Omental fat pad (tissue), 4 donors: ENCODE measurements around the gene SYNDIG1. TPM values are rescaled to one million over a fixed set of nuclear protein-coding genes. Genes with fewer than 3 reads are reported as not detected.

Source experiments
- ATAC-seq: fragments of 150-250 bp; one replicate; pipeline ENCODE4 v1.9.1; 2016; ENCODE audit warnings: mild to moderate bottlenecking, moderate library complexity; ENCODE audit not compliant: low FRiP score
- DNase-seq: peaks from one replicate; pipeline ENCODE4 v3.0.0-alpha.2; 2019; ENCODE audit warnings: low spot score
- CTCF ChIP-seq, 3 donors: fragments of 450-650 bp; IDR thresholded peaks; one replicate each; pipeline ENCODE4 v1.5.1; 2016 to 2017; ENCODE audit warnings: antibody characterized with exemption in 3 of 3, mild to moderate bottlenecking in 3 of 3, moderate library complexity in 2 of 3
- total RNA-seq, 4 donors: library from RNA; depleted of rRNA; stranded (reverse); fragments of >200 nt; gene quantifications; one replicate each; pipeline ENCODE4 v1.1.0, GENCODE V29; 2016

The SYNDIG1 gene
- total RNA-seq, 4 donors from 2014 or later, result 0.19 to 0.24 TPM; not detected in 2

GRCh38 chr20:24576447-24576846 lies 107.0 kb downstream of the SYNDIG1 start:
- ATAC-seq (no peak), DNase-seq (no peak)
- TF ChIP-seq CTCF (IDR thresholded peaks at IDR 0.05), result no peak

GRCh38 chr20:24577271-24577909 lies 108.0 kb downstream of the SYNDIG1 start:
- ATAC-seq (no peak), DNase-seq (no peak)
- TF ChIP-seq CTCF (IDR thresholded peaks at IDR 0.05), result no peak

DNA sequence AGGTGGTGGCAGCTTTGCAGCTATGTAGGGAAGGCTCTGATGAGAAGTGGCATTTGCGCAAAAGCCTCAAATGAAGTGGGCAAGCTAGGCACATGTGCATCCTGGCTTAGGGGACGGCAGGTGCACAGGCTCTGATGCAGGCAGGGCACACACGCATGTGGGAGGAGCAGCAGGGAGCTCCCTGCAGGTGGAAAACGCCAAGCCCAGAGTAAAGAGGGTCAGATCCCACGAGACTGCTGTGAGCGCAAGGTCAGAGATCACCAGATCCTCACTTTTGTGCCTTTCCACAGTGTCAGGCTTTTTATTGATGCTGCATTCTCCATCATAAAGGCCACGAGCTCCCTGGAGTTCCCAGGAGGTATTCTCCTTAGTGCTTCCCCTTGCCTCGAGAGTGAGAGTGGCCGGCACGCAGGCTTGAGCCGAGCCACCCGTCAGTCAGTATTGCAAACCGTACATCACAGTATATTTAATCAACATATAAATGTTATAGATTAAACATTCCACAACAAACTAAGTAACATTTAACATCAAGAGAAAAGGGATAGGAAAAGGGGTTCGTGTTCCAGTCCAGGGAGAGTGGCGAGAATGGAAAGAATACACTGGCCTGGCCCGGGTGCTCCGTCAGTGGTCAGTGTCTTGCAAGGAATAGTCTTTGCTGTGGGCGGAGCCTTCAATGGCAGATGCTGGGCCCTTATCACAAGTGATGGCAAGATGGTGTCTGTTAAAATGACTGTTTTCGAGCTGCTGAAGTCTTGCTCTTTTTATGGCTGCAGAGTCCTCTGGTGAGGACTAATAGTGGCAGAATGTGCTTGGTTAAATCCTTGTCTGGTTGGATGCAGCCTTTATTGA lies 109.4 kb downstream of the SYNDIG1 start:
- no peak for TF ChIP-seq CTCF (IDR thresholded peaks at IDR 0.05)
- DNase-seq (no peak), ATAC-seq (no peak)

GRCh38 chr20:24579475-24579874 lies 110.0 kb downstream of the SYNDIG1 start:
- no peak for TF ChIP-seq CTCF (IDR thresholded peaks at IDR 0.05)
- no peak for ATAC-seq
- DNase-seq, result no peak

DNA sequence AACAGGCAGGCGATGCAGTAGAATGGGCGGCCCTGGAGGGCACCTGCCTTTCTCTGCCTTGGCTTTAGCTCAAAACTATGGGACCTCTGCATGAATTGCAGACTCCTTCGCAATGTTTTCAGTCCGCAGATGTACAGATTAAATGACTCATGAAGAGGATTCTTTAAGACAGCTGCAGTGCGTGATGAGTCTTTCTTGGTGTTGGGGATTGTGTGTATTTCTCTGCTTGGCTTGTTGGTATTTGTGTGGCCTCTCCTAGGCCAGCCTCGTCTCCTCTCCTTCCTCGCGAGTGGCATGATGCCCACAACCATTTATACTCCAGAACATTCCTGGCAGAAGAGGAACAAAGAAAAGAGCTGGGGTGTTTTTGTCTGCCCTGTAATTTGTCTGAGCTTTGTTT lies 110.6 kb downstream of the SYNDIG1 start:
- no peak for TF ChIP-seq CTCF (IDR thresholded peaks at IDR 0.05)
- ATAC-seq, result no peak
- DNase-seq, result no peak

GRCh38 chr20:24580855-24581254 lies 111.4 kb downstream of the SYNDIG1 start:
- ATAC-seq (no peak), DNase-seq (no peak)
- TF ChIP-seq CTCF (IDR thresholded peaks at IDR 0.05), result no peak
